Panc1 (cell line): ENCODE results near the gene SYTL5. TPM values are rescaled to one million over a fixed set of nuclear protein-coding genes. Genes with fewer than 3 reads are reported as not detected.

Experiments used
- ATAC-seq: fragments of 200-7000 bp; cut with Tn5 transposase; 2 replicates; pipeline ENCODE4 v1.9.1; 2020; ENCODE audit warnings: mild to moderate bottlenecking, moderate library complexity
- BruUV-seq: library from RNA; stranded (reverse); fragments of 400-500 nt; replicated peaks from 2 replicates; lab custom pipeline; 2021; lab: Mats Ljungman, UMichigan
- CTCF ChIA-PET: fragments of 300-600 bp; sonication (Branson Sonifier 250); formaldehyde crosslinking; loops from one replicate; lab custom pipeline; 2022; ENCODE audit warnings: antibody characterized with exemption; lab: Charles Lee
- POLR2A ChIA-PET: fragments of 300-600 bp; sonication (Branson Sonifier 250); formaldehyde crosslinking; loops from one replicate; lab custom pipeline; 2022; ENCODE audit warnings: antibody characterized with exemption; lab: Charles Lee
- DNase-seq: peaks from one replicate; pipeline ENCODE4 v3.0.0-alpha.2; 2010; ENCODE audit warnings: low read depth, low spot score
- H3K27ac ChIP-seq: 2 replicates; pipeline ENCODE4 v1.5.1; 2011; ENCODE audit warnings: mild to moderate bottlenecking, low read length, inconsistent platforms
- H3K27me3 ChIP-seq: fragments of 200-500 bp; sonication (Bioruptor generic); 2 replicates; pipeline ENCODE4 v1.6.0; 2014; ENCODE audit warnings: low read length, inconsistent platforms; ENCODE audit not compliant: control insufficient read depth, insufficient read depth
- H3K36me3 ChIP-seq: fragments of 200-500 bp; sonication (Bioruptor generic); 2 replicates; pipeline ENCODE4 v1.5.1; 2014; ENCODE audit warnings: inconsistent platforms, mild to moderate bottlenecking, low read length, moderate library complexity; ENCODE audit not compliant: control insufficient read depth, insufficient read depth
- H3K4me1 ChIP-seq: 2 replicates; pipeline ENCODE4 v1.5.1; 2011; ENCODE audit warnings: inconsistent platforms, mild to moderate bottlenecking, low read length, moderate library complexity; ENCODE audit not compliant: control insufficient read depth, insufficient read depth
- H3K4me3 ChIP-seq, 2 experiments: 2 replicates each; pipeline ENCODE4 v1.5.1; 2011 to 2012; ENCODE audit warnings: low read depth in 2 of 2, low read length in 2 of 2, mild to moderate bottlenecking in 2 of 2, inconsistent platforms in 1 of 2, moderate library complexity in 1 of 2
- H3K9me3 ChIP-seq: fragments of 200-500 bp; sonication (Bioruptor generic); 2 replicates; pipeline ENCODE4 v1.5.1; 2014; ENCODE audit warnings: low read depth, mild to moderate bottlenecking, inconsistent platforms, low read length, moderate library complexity; ENCODE audit not compliant: control insufficient read depth, insufficient read depth
- POLR2AphosphoS5 ChIP-seq: IDR thresholded peaks from 2 replicates; pipeline ENCODE4 v1.6.1; 2012; ENCODE audit warnings: mild to moderate bottlenecking, low read depth, low read length, moderate library complexity
- REST ChIP-seq, 2 experiments: IDR thresholded peaks; 2 replicates each; pipeline ENCODE4 v1.6.1; 2011 to 2012; ENCODE audit warnings: low read depth in 2 of 2, control low read depth in 1 of 2, low read length in 1 of 2, mild to moderate bottlenecking in 1 of 2, moderate library complexity in 1 of 2; ENCODE audit not compliant: insufficient read depth in 1 of 2
- SIN3A ChIP-seq: IDR thresholded peaks from 2 replicates; pipeline ENCODE4 v1.6.1; 2012; ENCODE audit warnings: low read depth, mild to moderate bottlenecking, low read length, moderate library complexity, borderline replicate concordance; ENCODE audit not compliant: insufficient read depth
- TCF7L2 ChIP-seq: IDR thresholded peaks from 2 replicates; pipeline ENCODE4 v1.6.1; 2011; ENCODE audit warnings: mild to moderate bottlenecking, low read depth, low read length, inconsistent platforms
- in situ Hi-C: cut with HindIII; loops from 2 replicates; pipeline ENCODE4 v1.10.0; 2016; ENCODE audit warnings: low sequenced_read_pairs, low pct_unique_long_range_greater_than_20kb
- intact Hi-C: fragments of 100-400 bp; cut with micrococcal nuclease; formaldehyde crosslinking; loops from one replicate; pipeline ENCODE4 v1.10.0; 2022; ENCODE audit not compliant: unreplicated experiment
- total RNA-seq: library from RNA; stranded (reverse); gene quantifications from one replicate; pipeline ENCODE4 v1.2.1, GENCODE V29; 2021; ENCODE audit not compliant: unreplicated experiment
- TF ChIP-seq, protein P1 (sequence below): fragments of 450-650 bp; IDR thresholded peaks from 2 replicates; pipeline ENCODE4 v1.5.1; 2017; ENCODE audit warnings: mild to moderate bottlenecking

SYTL5 gene
- total RNA-seq, 1 experiment from 2014 or later, result 0.08 TPM

- intact Hi-C loops (no loop called here), in situ Hi-C loops (no loop called here)
- Histone ChIP-seq H3K4me3 (no peak overlapping the region), H3K27me3 (no peaks in the 10 kb centered on the region), H3K27ac (no peak overlapping the region), H3K36me3 (no peaks in the 10 kb centered on the region), H3K9me3 (no peaks in the 10 kb centered on the region), H3K4me1 (no peaks in the 10 kb centered on the region)
- ChIA-PET POLR2A (no interaction called here), CTCF (no interaction called here)
- ATAC-seq, result no peak
- TF ChIP-seq TCF7L2 (no peak), POLR2AphosphoS5 (no peak), SIN3A (no peak), REST (IDR thresholded peaks at IDR 0.05; ENCODE audit: insufficient read depth in 1 of 2, low read depth in 2 of 2, low read length in 1 of 2) (no peak)
- TF ChIP-seq, protein P1, sequence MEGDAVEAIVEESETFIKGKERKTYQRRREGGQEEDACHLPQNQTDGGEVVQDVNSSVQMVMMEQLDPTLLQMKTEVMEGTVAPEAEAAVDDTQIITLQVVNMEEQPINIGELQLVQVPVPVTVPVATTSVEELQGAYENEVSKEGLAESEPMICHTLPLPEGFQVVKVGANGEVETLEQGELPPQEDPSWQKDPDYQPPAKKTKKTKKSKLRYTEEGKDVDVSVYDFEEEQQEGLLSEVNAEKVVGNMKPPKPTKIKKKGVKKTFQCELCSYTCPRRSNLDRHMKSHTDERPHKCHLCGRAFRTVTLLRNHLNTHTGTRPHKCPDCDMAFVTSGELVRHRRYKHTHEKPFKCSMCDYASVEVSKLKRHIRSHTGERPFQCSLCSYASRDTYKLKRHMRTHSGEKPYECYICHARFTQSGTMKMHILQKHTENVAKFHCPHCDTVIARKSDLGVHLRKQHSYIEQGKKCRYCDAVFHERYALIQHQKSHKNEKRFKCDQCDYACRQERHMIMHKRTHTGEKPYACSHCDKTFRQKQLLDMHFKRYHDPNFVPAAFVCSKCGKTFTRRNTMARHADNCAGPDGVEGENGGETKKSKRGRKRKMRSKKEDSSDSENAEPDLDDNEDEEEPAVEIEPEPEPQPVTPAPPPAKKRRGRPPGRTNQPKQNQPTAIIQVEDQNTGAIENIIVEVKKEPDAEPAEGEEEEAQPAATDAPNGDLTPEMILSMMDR, result no peak
- no peak for DNase-seq
- BruUV-seq, result no TSS peak
Observed at GRCh38 chrX:38108364-38108763, 102.0 kb downstream of the SYTL5 start.

DNA sequence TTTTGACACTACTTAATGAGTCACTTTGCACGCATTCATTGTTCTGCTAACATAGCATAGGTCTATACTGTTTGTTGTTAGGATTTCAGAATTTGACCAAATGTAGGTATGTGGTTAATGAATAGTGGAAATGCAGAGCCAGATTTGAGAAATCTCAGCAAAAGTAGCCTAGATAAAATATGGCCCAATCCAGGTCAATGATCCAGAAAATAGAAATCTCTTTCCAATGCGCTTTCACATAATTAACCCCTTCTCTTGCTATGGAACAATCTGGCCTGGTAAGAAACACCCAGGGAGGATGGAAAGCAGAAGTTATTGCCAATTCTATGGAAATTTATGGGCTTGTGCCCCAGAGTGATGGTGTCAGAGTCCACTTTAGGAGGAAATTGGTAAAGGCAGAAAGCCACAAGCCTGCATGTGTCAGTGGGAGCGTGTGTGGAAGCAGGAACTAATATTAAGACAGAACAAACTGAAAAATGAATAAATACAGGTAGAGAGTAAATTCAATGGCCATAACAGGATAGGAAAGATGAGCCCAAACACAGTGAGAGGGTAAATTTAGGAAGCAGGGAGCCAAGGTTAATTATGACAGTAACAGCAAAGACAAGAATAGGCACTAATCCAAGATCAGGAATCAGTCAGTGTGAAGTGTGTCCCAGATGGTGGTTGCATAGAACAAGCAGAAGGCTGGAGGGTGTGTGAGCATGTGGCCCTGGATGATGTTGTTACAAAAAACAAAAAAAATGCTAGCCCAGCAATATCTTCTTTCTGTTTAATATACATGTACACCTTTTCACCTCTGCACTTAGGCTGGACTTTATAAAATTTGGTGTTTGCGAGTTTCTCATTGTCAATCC, 102.9 kb downstream of the SYTL5 start:
- in situ Hi-C loops, result no loop called here
- ATAC-seq (no peak), DNase-seq (no peak)
- TF ChIP-seq, protein P1, result no peak
- TF ChIP-seq TCF7L2 (no peak), SIN3A (no peak), REST (IDR thresholded peaks at IDR 0.05; ENCODE audit: insufficient read depth in 1 of 2, low read depth in 2 of 2, low read length in 1 of 2) (no peak), POLR2AphosphoS5 (no peak)
- H3K27me3 ChIP-seq, result no peaks in the 10 kb centered on the region
- H3K9me3 ChIP-seq, result no peaks in the 10 kb centered on the region
- CTCF ChIA-PET, result no interaction called here
- no peaks in the 10 kb centered on the region for H3K4me1 ChIP-seq
- POLR2A ChIA-PET, result no interaction called here
- intact Hi-C loops, result no loop called here
- no peak overlapping the region for H3K27ac ChIP-seq
- no peaks in the 10 kb centered on the region for H3K36me3 ChIP-seq
- H3K4me3 ChIP-seq, result no peak overlapping the region
- BruUV-seq, result no TSS peak
